Lower leg skin (tissue), 4 donors: ENCODE data around the gene GAST. TPM values are rescaled to one million over a fixed set of nuclear protein-coding genes. Genes with fewer than 3 reads are reported as not detected.
A peak's percentile ranks its signal among the peaks of the same experiment; 100 is the strongest.
"Not testable (repeated sequence)": the region's sequence is repeated elsewhere in the genome, so short reads cannot be mapped to it uniquely, and the experiment has no call there.

Experiments
- DNase-seq, 2 donors: peaks; one replicate each; pipeline ENCODE4 v3.0.0-alpha.2; 2019; ENCODE audit warnings: low spot score in 2 of 2
- H3K4me3 ChIP-seq: fragments of 200-600 bp; sonication (generic); 2 replicates; pipeline ENCODE4 v1.5.1; 2017; ENCODE audit warnings: mild to moderate bottlenecking, low read depth; ENCODE audit not compliant: poor library complexity, severe bottlenecking
- CTCF ChIP-seq, 3 donors: fragments of 450-650 bp; IDR thresholded peaks; one replicate each; pipeline ENCODE4 v1.5.1; 2016; ENCODE audit warnings: antibody characterized with exemption in 3 of 3, mild to moderate bottlenecking in 3 of 3, moderate library complexity in 2 of 3
- POLR2A ChIP-seq, 2 donors: fragments of 450-650 bp; IDR thresholded peaks; one replicate each; pipeline ENCODE4 v1.6.1; 2016 to 2017; ENCODE audit warnings: antibody characterized with exemption in 2 of 2, mild to moderate bottlenecking in 1 of 2, moderate library complexity in 1 of 2
- whole genome bisulfite sequencing, 2 donors: methylation state at CpG; one replicate each; pipeline ENCODE4 v1.1.5; 2018; 5-methylcytosine and 5-hydroxymethylcytosine counted together
- intact Hi-C: fragments of 100-400 bp; cut with DNase I; formaldehyde crosslinking; loops from one replicate; pipeline ENCODE4 v1.15.0; 2023; ENCODE audit warnings: low total_unique reads
- total RNA-seq, 4 donors: library from RNA; depleted of rRNA; stranded (reverse); fragments of >200 nt; gene quantifications; one replicate each; pipeline ENCODE4 v1.1.0, GENCODE V29; 2016

GAST gene
- total RNA-seq, 4 donors from 2014 or later = not detected

- DNase-seq = no peak
- intact Hi-C loops = loop anchor here (5.0 kb wide), 1 partner anchor 859 kb away; no protein-coding TSS in a partner anchor
These were observed 45.9 kb upstream of the GAST start for GRCh38 chr17:41666237-41666641.

GRCh38 chr17:41666708-41667279 lies 45.3 kb upstream of the GAST start:
- TF ChIP-seq CTCF (IDR thresholded peaks at IDR 0.05) (peak in 1 of 3 donors; percentile 88), POLR2A (IDR thresholded peaks at IDR 0.05) (no peak)
- 0 to 2% methylated on average over 9 to 23 of the region's 23 CpGs for WGBS, 2 donors
- H3K4me3 ChIP-seq = no peak overlapping the region
- intact Hi-C loops = loop anchor here (5.0 kb wide), 1 partner anchor 859 kb away; no protein-coding TSS in a partner anchor
- DNase-seq = peak; percentile 80 to 98

More at GRCh38 chr17:41666237-41666641, 45.9 kb upstream of the GAST start:
- WGBS, 2 donors = 6 to 7% methylated on average over 10 to 11 of the region's 11 CpGs
- no peak overlapping the region for H3K4me3 ChIP-seq
- TF ChIP-seq CTCF (IDR thresholded peaks at IDR 0.05) (no peak), POLR2A (IDR thresholded peaks at IDR 0.05) (no peak)

GRCh38 chr17:41667280-41668041 lies 44.7 kb upstream of the GAST start:
- H3K4me3 ChIP-seq = no peak overlapping the region
- 48 to 50% methylated on average over 20 to 23 of the region's 23 CpGs for WGBS, 2 donors
- DNase-seq = no peak
- TF ChIP-seq POLR2A (IDR thresholded peaks at IDR 0.05) (no peak), CTCF (IDR thresholded peaks at IDR 0.05) (no peak)
- intact Hi-C loops = loop anchor here (5.0 kb wide), 1 partner anchor 860 kb away; no protein-coding TSS in a partner anchor

GRCh38 chr17:41672153-41672552 lies 40.0 kb upstream of the GAST start:
- 82 to 85% methylated on average over 7 of the region's 7 CpGs for WGBS, 2 donors
- no peak for DNase-seq
- H3K4me3 ChIP-seq = no peak overlapping the region
- TF ChIP-seq POLR2A (IDR thresholded peaks at IDR 0.05) (no peak), CTCF (IDR thresholded peaks at IDR 0.05) (no peak)
- intact Hi-C loops = no loop called here

GRCh38 chr17:41675157-41676057 lies 36.7 kb upstream of the GAST start:
- DNase-seq, H3K4me3 ChIP-seq, intact Hi-C loops: not testable (repeated sequence)
- 65 to 74% methylated on average over 7 of the region's 7 CpGs for WGBS, 2 donors

GRCh38 chr17:41676058-41676419 lies 36.1 kb upstream of the GAST start:
- no peak overlapping the region for H3K4me3 ChIP-seq
- TF ChIP-seq CTCF (IDR thresholded peaks at IDR 0.05) = no peak
- TF ChIP-seq POLR2A (IDR thresholded peaks at IDR 0.05) = no peak
- no peak for DNase-seq
- WGBS, 2 donors = 74 to 83% methylated on average over 3 of the region's 3 CpGs
- intact Hi-C loops = no loop called here
